Hair follicular keratinocyte (primary cell): ENCODE results near the gene KRTAP5-9. TPM values are rescaled to one million over a fixed set of nuclear protein-coding genes. Genes with fewer than 3 reads are reported as not detected.

Experiments used
- total RNA-seq: library from RNA; depleted of rRNA; stranded (reverse); fragments of >200 nt; gene quantifications from 2 replicates; pipeline ENCODE4 v1.2.3, GENCODE V29; 2015

KRTAP5-9 gene
- not detected in 2 replicates for total RNA-seq

GRCh38 chr11:71548120-71548519 lies at the start of gene KRTAP5-9:
TSS of gene KRTAP5-9 (plus strand) at chr11:71548420. CDS start at chr11:71548658, 238 bp downstream.

GRCh38 chr11:71526796-71527575 lies 21.2 kb upstream of the KRTAP5-9 start, which contains the start of gene KRTAP5-7:
TSS of gene KRTAP5-7 (plus strand) at chr11:71527267. CDS start at chr11:71527301, 34 bp downstream.

DNA sequence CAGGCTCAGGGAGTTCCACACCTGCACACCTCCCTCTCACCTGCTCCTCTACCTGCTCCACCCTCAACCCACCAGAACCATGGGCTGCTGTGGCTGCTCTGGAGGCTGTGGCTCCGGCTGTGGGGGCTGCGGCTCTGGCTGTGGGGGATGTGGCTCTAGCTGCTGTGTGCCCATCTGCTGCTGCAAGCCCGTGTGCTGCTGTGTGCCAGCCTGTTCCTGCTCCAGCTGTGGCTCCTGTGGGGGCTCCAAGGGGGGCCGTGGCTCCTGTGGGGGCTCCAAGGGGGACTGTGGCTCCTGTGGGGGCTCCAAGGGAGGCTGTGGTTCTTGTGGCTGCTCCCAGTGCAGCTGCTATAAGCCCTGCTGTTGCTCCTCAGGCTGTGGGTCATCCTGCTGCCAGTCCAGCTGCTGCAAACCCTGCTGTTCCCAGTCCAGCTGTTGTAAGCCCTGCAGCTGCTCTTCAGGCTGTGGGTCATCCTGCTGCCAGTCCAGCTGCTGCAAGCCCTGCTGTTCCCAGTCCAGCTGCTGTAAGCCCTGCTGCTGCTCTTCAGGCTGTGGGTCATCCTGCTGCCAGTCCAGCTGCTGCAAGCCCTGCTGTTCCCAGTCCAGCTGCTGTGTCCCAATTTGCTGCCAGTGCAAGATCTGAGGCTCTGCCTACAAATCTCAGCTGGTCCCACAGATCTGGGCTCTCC lies 10.1 kb upstream of the KRTAP5-9 start, which contains the start of gene KRTAP5-8:
KRTAP5-8 (plus strand) TSS at position 49 of the 689 bp plus-strand sequence; CDS start at position 80, 31 bp downstream.

DNA sequence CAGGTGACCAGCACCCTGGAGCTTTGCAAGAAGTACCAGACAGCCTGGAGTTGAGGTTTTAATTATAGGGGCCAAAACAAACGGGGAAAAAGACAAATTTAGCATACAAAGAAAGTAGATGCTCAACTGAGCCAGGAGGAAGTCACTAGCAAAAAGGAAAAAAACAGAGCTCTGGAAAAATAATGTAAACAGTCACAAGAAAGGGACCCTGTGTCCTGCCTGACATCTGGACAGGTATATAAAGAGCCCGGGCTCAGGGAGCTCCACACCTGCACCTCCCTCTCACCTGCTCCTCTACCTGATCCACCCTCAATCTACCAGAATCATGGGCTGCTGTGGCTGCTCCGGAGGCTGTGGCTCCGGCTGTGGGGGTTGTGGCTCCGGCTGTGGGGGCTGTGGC lies 17.0 kb downstream of the KRTAP5-9 start, which contains the start of gene KRTAP5-10:
KRTAP5-10 (plus strand) TSS at position 301 of the 400 bp plus-strand sequence; CDS start at position 326, 25 bp downstream.

DNA sequence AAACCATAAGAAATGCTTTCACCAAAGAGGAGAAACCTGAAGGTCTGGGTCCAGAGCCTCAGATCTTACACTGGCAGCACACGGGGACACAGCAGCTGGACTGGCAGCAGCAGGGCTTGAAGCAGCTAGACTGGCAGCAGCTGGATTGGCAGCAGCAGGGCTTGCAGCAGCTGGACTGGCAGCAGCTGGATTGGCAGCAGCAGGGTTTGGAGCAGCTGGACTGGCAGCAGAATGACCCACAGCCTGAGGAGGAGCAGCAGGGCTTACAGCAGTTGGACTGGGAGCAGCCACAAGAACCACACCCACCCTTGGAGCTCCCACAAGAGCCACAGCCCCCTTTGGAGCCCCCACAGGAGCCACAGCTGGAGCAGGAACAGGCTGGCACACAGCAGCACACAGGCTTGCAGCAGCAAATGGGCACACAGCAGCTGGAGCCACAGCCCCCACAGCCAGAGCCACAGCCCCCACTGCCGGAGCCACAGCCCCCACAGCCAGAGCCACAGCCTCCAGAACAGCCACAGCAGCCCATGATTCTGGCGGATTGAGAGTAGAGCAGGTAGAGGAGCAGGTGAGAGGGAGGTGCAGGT lies 34.2 kb downstream of the KRTAP5-9 start, which contains the start of gene KRTAP5-11:
KRTAP5-11 (minus strand) TSS at position 567 of the 587 bp plus-strand sequence; CDS start at position 529, 38 bp downstream.

Other genes with a start within 250 kb of the KRTAP5-9 start
- gene DHCR7, start 100.0 kb upstream of the KRTAP5-9 start, total RNA-seq: 142 and 148 TPM in 2 replicates
- 31.8 and 45.2 TPM in 2 replicates for gene NADSYN1, start 95.2 kb upstream of the KRTAP5-9 start, total RNA-seq
- not detected in 2 replicates for gene KRTAP5-7, start 21.2 kb upstream of the KRTAP5-9 start, total RNA-seq
- gene KRTAP5-8, start 10.4 kb upstream of the KRTAP5-9 start, total RNA-seq: not detected in 2 replicates
- not detected in 2 replicates for gene KRTAP5-10, start 17.1 kb downstream of the KRTAP5-9 start, total RNA-seq
- gene KRTAP5-11, start 34.5 kb downstream of the KRTAP5-9 start, total RNA-seq: not detected in 2 replicates